K562 (cell line): Measurements from ENCODE around the gene MEF2C.

ENCODE experiments used
- CREB1 ChIP-seq, 2 experiments: sonication (generic) in 1 of 2; formaldehyde crosslinking in 1 of 2; IDR thresholded peaks; 2 replicates each; pipeline versions ENCODE4 v1.6.1 to v1.8.0; 2012 to 2022; ENCODE audit warnings: inconsistent platforms in 1 of 2, mild to moderate bottlenecking in 1 of 2, missing genetic modification reagents in 1 of 2, moderate library complexity in 1 of 2
- CTBP1 ChIP-seq: fragments of 450-650 bp; IDR thresholded peaks from 2 replicates; pipeline ENCODE4 v1.6.1; 2016; ENCODE audit warnings: borderline replicate concordance
- KLF10 ChIP-seq: fragments of 250-450 bp; sonication (Bioruptor Pico); IDR thresholded peaks from 2 replicates; pipeline ENCODE4 v1.6.1; 2021; ENCODE audit warnings: matching md5 sums
- POLR2A ChIP-seq: fragments of 450-650 bp; conservative IDR thresholded peaks from 2 replicates; pipeline ENCODE4 v1.6.1; 2016
- ZNF384 ChIP-seq: IDR thresholded peaks from 2 replicates; pipeline ENCODE4 v1.6.1; 2012; ENCODE audit warnings: low read depth, low read length, improper control_type of control experiment

DNA sequence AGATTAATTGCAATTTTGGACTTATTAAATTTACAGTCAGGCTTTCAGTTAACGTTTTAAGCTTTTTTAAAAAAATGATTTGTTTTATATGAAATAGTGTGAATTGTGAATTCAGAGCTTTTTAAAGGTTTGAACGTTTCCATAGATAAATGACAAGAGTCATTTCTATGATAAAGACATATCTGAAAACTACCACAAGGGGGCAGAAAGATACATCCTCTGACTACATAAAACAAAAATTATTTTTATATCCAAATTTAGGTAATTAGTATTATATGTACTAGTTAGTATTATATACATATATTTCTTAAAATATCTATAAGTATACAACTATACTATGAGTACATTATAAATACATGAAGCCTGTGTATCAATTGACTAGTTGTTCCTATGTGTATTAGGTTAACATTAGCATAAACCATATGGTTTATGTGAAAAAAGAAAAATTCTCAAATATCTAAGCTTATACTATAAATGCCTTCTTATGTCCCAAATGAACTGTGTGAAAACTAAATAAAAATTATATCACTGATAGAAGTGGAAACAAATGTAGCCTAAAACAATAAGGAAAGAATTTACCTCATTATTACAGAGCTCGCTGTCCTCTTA is 155.2 kb downstream of the MEF2C start:
- TF ChIP-seq POLR2A = no peak
- TF ChIP-seq CREB1 (IDR thresholded peaks at IDR 0.05) = no peak
- no peak for TF ChIP-seq CREB1 (CRISPR knock-in tag; IDR thresholded peaks at IDR 0.05)
- no peak for TF ChIP-seq CTBP1
- TF ChIP-seq ZNF384 = no peak
- TF ChIP-seq KLF10 (CRISPR knock-in tag) = no peak
